MG63 (cell line): ENCODE data around the gene CTPS1. TPM values are rescaled to one million over a fixed set of nuclear protein-coding genes. Genes with fewer than 3 reads are reported as not detected.

ENCODE experiments used
- total RNA-seq: library from RNA; depleted of rRNA; stranded (reverse); fragments of >200 nt; shearing (Covaris generic); gene quantifications from 2 replicates; pipeline ENCODE4 v1.2.3, GENCODE V29; 2014; ENCODE audit warnings: low replicate concordance; rRNA removed

CTPS1 gene
- total RNA-seq, 1 experiment from 2014 or later = 48.3 TPM

Other genes with a start within 250 kb of the CTPS1 start
- gene KCNQ4, start 195.9 kb upstream of the CTPS1 start, total RNA-seq = not detected in 2 replicates
- gene CITED4, start 117.3 kb upstream of the CTPS1 start, total RNA-seq = 29.5 and 45.3 TPM in 2 replicates
- gene SLFNL1, start 42.0 kb downstream of the CTPS1 start, total RNA-seq = not detected in 2 replicates